Mesothelial cell of epicardium (in vitro differentiated cells): Measurements from ENCODE around the gene NECTIN3. TPM values are rescaled to one million over a fixed set of nuclear protein-coding genes. Genes with fewer than 3 reads are reported as not detected.

Experiments
- DNase-seq, 2 experiments: peaks; one replicate each; pipeline ENCODE4 v3.0.0; 2021; ENCODE audit warnings: low spot score in 2 of 2; ENCODE audit not compliant: unreplicated experiment in 2 of 2
- H3K27ac Mint-ChIP-seq: 2 replicates; pipeline ENCODE4 v1.8.0; 2021; ENCODE audit warnings: mixed read lengths
- H3K27me3 Mint-ChIP-seq: 2 replicates; pipeline ENCODE4 v1.8.0; 2021; ENCODE audit warnings: low read depth, mixed read lengths
- H3K36me3 Mint-ChIP-seq: 2 replicates; pipeline ENCODE4 v1.8.0; 2021; ENCODE audit warnings: mixed read lengths
- H3K4me1 Mint-ChIP-seq: 2 replicates; pipeline ENCODE4 v1.8.0; 2021; ENCODE audit warnings: mixed read lengths
- H3K4me3 Mint-ChIP-seq: 2 replicates; pipeline ENCODE4 v1.8.0; 2021; ENCODE audit warnings: mild to moderate bottlenecking, moderate library complexity, mixed read lengths
- H3K9me3 Mint-ChIP-seq: 2 replicates; pipeline ENCODE4 v1.8.0; 2021; ENCODE audit warnings: mixed read lengths
- CTCF ChIP-seq: fragments of 200-600 bp; sonication (generic); IDR thresholded peaks from one replicate; pipeline ENCODE4 v1.5.0; 2021; ENCODE audit warnings: antibody characterized with exemption; ENCODE audit not compliant: unreplicated experiment
- total RNA-seq: library from RNA; stranded (reverse); gene quantifications from 3 replicates; pipeline ENCODE4 v1.2.1, GENCODE V29; 2021

Gene NECTIN3
- total RNA-seq, 1 donor from 2014 or later, result 27.3 TPM

GRCh38 chr3:111087924-111088469 is 16.4 kb downstream of the NECTIN3 start:
- Mint-ChIP-seq H3K27ac (peak overlapping the region; percentile 60), H3K9me3 (no peaks in the 10 kb centered on the region), H3K27me3 (no peaks in the 10 kb centered on the region), H3K4me3 (no peak overlapping the region), H3K4me1 (peaks cover 25% of the 10 kb centered on the region), H3K36me3 (no peaks in the 10 kb centered on the region)
- no peak for DNase-seq
- TF ChIP-seq CTCF, result no peak

- no peak for DNase-seq
Observed at GRCh38 chr3:111096487-111097209, 25.0 kb downstream of the NECTIN3 start.

GRCh38 chr3:111103807-111104206 is 32.2 kb downstream of the NECTIN3 start:
- Mint-ChIP-seq H3K4me3 (no peak overlapping the region), H3K27me3 (no peaks in the 10 kb centered on the region), H3K4me1 (peaks cover 18% of the 10 kb centered on the region), H3K27ac (no peak overlapping the region), H3K9me3 (peaks cover 32% of the 10 kb centered on the region), H3K36me3 (peaks cover 32% of the 10 kb centered on the region)
- DNase-seq, result no peak
- no peak for TF ChIP-seq CTCF

More at GRCh38 chr3:111096487-111097209, 25.0 kb downstream of the NECTIN3 start:
- H3K27me3 Mint-ChIP-seq, result no peaks in the 10 kb centered on the region
- no peak overlapping the region for H3K27ac Mint-ChIP-seq
- H3K4me1 Mint-ChIP-seq, result peaks cover 9% of the 10 kb centered on the region
- no peak for TF ChIP-seq CTCF
- peaks cover 42% of the 10 kb centered on the region for H3K36me3 Mint-ChIP-seq
- H3K4me3 Mint-ChIP-seq, result no peak overlapping the region
- H3K9me3 Mint-ChIP-seq, result peaks cover 32% of the 10 kb centered on the region

GRCh38 chr3:111106993-111107661 is 35.5 kb downstream of the NECTIN3 start:
- no peaks in the 10 kb centered on the region for H3K27me3 Mint-ChIP-seq
- peaks cover 29% of the 10 kb centered on the region for H3K36me3 Mint-ChIP-seq
- H3K9me3 Mint-ChIP-seq, result peaks cover 32% of the 10 kb centered on the region
- H3K4me3 Mint-ChIP-seq, result no peak overlapping the region
- peaks cover 15% of the 10 kb centered on the region for H3K4me1 Mint-ChIP-seq
- no peak for DNase-seq
- no peak for TF ChIP-seq CTCF
- H3K27ac Mint-ChIP-seq, result peak overlapping the region; percentile 82

GRCh38 chr3:111107662-111108035 is 36.0 kb downstream of the NECTIN3 start:
- Mint-ChIP-seq H3K36me3 (peaks cover 25% of the 10 kb centered on the region), H3K4me3 (no peak overlapping the region), H3K27me3 (no peaks in the 10 kb centered on the region), H3K27ac (peak overlapping the region; percentile 82), H3K4me1 (peaks cover 15% of the 10 kb centered on the region), H3K9me3 (peaks cover 29% of the 10 kb centered on the region)
- TF ChIP-seq CTCF, result no peak
- no peak for DNase-seq
